Measurements from ENCODE around the gene SYNDIG1. TPM values are rescaled to one million over a fixed set of nuclear protein-coding genes. Genes with fewer than 3 reads are reported as not detected.
A peak's percentile ranks its signal among the peaks of the same experiment; 100 is the strongest.

Gene SYNDIG1
- total RNA-seq, 2 experiments from 2014 or later: not detected

GRCh38 chr20:24491041-24491756 lies 21.8 kb downstream of the SYNDIG1 start:
- DNase-seq: no peak
- Mint-ChIP-seq H3K4me1 (no peaks in the 10 kb centered on the region), H3K27me3 (no peaks in the 10 kb centered on the region), H3K36me3 (no peaks in the 10 kb centered on the region), H3K4me3 (no peak overlapping the region), H3K27ac (no peak overlapping the region), H3K9me3 (no peaks in the 10 kb centered on the region)

- peaks cover 2% of the 10 kb centered on the region for H3K4me1 Mint-ChIP-seq
Observed at GRCh38 chr20:24492031-24492607, 22.7 kb downstream of the SYNDIG1 start.

DNA sequence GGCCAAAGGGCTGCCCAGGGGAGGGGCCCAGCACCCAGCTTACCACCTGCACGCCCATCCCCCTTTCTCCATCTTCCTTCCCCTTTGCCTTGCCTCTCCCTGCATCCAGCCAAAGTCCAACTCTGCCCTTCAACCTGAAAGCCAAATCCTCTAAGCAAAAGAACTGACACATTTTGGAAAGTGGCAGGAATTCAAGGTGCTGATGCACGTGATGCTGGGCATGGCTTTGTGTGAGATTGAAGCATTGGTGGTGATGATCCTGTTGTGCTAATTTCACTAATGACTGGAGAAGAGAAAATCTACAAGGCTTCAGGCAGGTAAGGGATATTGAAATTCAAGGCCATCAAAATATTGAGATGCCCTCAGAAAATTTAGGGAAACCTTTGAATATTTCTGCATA lies 23.3 kb downstream of the SYNDIG1 start:
- no peak overlapping the region for H3K27ac Mint-ChIP-seq
- H3K9me3 Mint-ChIP-seq: no peaks in the 10 kb centered on the region
- no peak overlapping the region for H3K4me3 Mint-ChIP-seq
- no peaks in the 10 kb centered on the region for H3K27me3 Mint-ChIP-seq
- peaks cover 2% of the 10 kb centered on the region for H3K4me1 Mint-ChIP-seq
- DNase-seq: no peak
- H3K36me3 Mint-ChIP-seq: no peaks in the 10 kb centered on the region

More at GRCh38 chr20:24492031-24492607, 22.7 kb downstream of the SYNDIG1 start:
- no peaks in the 10 kb centered on the region for H3K36me3 Mint-ChIP-seq
- H3K4me3 Mint-ChIP-seq: no peak overlapping the region
- no peak overlapping the region for H3K27ac Mint-ChIP-seq
- H3K27me3 Mint-ChIP-seq: no peaks in the 10 kb centered on the region
- no peak for DNase-seq
- no peaks in the 10 kb centered on the region for H3K9me3 Mint-ChIP-seq

DNA sequence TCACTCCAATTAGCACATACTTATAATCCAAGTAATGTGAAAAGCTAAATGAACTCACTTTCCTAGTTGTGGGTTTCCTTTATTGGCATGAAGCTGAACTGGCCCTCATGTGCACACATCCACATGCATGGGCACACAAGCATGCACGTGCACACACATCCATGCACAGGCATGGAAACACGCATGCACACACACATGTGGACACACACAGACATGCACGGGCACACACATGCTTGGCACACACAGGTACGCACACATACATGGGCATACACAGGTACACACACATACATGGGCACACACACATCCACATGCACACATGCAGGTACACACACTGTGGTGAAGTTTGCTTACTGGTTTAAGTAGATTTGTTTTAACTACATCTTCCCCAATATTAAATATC lies 23.8 kb downstream of the SYNDIG1 start:
- Mint-ChIP-seq H3K27me3 (no peaks in the 10 kb centered on the region), H3K4me3 (no peak overlapping the region), H3K4me1 (peaks cover 2% of the 10 kb centered on the region), H3K9me3 (no peaks in the 10 kb centered on the region), H3K36me3 (no peaks in the 10 kb centered on the region), H3K27ac (no peak overlapping the region)
- DNase-seq: no peak

GRCh38 chr20:24493661-24494459 lies 24.4 kb downstream of the SYNDIG1 start:
- Mint-ChIP-seq H3K36me3 (no peaks in the 10 kb centered on the region), H3K4me3 (no peak overlapping the region), H3K27me3 (no peaks in the 10 kb centered on the region), H3K9me3 (no peaks in the 10 kb centered on the region), H3K4me1 (peaks cover 2% of the 10 kb centered on the region), H3K27ac (no peak overlapping the region)
- no peak for DNase-seq

DNA sequence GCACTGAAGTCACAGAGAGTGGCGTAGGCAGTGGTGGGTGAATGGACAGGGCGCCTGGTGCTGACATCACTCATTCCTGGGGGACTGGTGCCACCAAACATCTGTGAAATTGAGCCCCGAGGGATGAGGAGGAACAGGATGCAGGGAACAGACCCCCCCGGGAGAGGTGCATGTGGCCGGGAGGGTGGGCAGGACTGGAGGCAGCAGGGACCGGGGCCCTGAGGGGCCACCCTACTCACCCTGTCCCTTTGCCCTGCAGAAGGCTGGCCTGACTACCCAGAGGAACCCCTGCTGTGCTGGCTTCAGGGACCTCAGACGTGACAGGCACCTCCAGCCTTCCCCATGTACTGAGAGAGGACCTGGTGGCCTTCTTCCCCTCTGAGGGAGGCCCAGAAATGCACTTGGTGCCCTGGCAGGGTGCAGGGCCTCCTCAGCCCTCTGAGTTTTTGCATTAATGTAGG lies 25.1 kb downstream of the SYNDIG1 start:
- Mint-ChIP-seq H3K36me3 (no peaks in the 10 kb centered on the region), H3K27ac (no peak overlapping the region), H3K27me3 (no peaks in the 10 kb centered on the region), H3K4me1 (peaks cover 2% of the 10 kb centered on the region), H3K9me3 (no peaks in the 10 kb centered on the region), H3K4me3 (no peak overlapping the region)
- DNase-seq: no peak

DNA sequence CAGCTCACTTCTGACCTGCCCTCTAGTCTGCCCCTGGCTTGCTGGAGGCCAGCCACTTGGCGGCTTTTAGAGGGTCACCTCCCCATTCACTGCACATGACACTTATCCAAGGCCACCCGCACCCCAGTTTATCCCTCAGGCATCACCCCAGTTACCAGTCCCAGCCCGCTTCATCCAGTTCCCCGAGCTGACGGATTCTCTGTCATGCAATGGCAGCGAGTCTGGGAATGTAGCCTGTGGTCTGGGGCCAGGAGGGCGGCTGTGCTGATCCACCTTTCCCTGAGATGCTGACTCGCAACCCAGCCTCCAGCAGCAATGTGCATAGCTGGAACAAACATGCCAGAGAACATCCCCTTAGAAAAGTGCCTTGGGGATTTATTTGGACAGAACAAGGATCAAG lies 25.8 kb downstream of the SYNDIG1 start:
- no peak overlapping the region for H3K27ac Mint-ChIP-seq
- no peak for DNase-seq
- H3K36me3 Mint-ChIP-seq: no peaks in the 10 kb centered on the region
- H3K27me3 Mint-ChIP-seq: no peaks in the 10 kb centered on the region
- H3K4me1 Mint-ChIP-seq: peaks cover 2% of the 10 kb centered on the region
- no peak overlapping the region for H3K4me3 Mint-ChIP-seq
- no peaks in the 10 kb centered on the region for H3K9me3 Mint-ChIP-seq

- Mint-ChIP-seq H3K27ac (no peak overlapping the region), H3K27me3 (no peaks in the 10 kb centered on the region), H3K9me3 (no peaks in the 10 kb centered on the region), H3K4me3 (no peak overlapping the region), H3K4me1 (peaks cover 2% of the 10 kb centered on the region), H3K36me3 (no peaks in the 10 kb centered on the region)
- no peak for DNase-seq
Observed at GRCh38 chr20:24497851-24498250, 28.4 kb downstream of the SYNDIG1 start.

DNA sequence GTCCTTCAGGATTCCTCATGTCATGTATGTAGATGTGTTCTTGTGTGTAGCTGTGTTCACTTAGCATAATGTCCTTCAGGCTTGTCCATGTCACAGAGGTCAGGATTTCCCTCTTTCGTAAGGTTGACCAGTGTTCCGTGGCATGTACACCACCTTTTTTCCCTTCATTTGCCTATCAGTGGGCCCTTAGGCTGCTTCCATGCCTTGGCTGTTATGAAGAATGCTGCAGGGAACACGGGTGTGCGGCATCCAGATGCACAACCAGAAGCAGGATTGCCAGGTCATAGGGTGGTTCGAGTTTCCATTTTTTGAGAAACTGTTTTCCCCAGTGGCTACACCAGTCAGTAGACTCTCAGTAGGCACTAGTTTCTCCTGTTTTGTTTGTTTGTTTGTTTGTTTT lies 29.2 kb downstream of the SYNDIG1 start:
- Mint-ChIP-seq H3K36me3 (no peaks in the 10 kb centered on the region), H3K27ac (no peak overlapping the region), H3K4me1 (peaks cover 2% of the 10 kb centered on the region), H3K9me3 (no peaks in the 10 kb centered on the region), H3K4me3 (no peak overlapping the region), H3K27me3 (no peaks in the 10 kb centered on the region)
- no peak for DNase-seq

GRCh38 chr20:24499472-24499871 lies 30.0 kb downstream of the SYNDIG1 start:
- no peak for DNase-seq
- Mint-ChIP-seq H3K4me3 (no peak overlapping the region), H3K36me3 (no peaks in the 10 kb centered on the region), H3K4me1 (peaks cover 2% of the 10 kb centered on the region), H3K9me3 (no peaks in the 10 kb centered on the region), H3K27me3 (no peaks in the 10 kb centered on the region), H3K27ac (no peak overlapping the region)

DNA sequence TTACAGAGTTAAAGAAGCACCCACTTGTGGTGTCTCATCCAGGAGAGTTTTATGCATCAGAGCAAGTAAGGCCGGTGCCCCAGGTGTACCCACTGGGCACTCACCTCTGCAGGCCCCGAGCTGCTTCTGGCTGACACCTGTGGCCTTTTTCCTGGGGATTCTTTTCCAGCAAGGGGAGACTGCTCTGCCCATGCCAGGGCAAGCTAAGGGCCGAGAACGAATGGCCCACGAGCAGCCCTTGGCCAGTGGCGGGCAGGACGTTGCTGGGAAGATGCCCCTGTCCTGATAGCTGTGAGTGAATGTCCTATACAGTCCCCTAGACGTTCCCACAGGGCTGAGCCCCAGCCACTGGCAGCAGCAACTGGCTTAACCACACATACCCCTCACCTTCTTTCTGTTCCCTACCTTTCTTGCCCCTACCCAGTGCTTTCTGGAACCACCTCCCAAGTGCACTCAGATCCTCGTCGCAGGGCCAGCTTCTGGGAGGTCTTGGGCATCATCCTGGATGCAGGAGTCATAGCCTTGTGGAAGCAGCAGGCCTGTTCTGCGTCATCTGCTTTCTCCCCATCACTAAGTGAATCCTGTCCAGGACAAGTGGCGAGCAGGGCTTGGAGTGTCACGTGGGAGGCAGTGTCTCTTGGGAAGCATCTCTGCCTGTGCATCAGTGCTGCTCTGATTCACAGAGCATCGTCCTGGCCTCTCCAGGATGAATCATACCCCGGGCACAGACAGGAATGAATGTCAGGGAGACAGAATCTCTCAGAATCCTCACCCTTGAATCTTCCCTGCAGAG lies 32.5 kb downstream of the SYNDIG1 start:
- Mint-ChIP-seq H3K36me3 (no peaks in the 10 kb centered on the region), H3K9me3 (no peaks in the 10 kb centered on the region), H3K27me3 (peaks cover under 1% of the 10 kb centered on the region), H3K27ac (no peak overlapping the region), H3K4me1 (peaks cover 1% of the 10 kb centered on the region), H3K4me3 (no peak overlapping the region)
- no peak for DNase-seq

- no peaks in the 10 kb centered on the region for H3K36me3 Mint-ChIP-seq
- H3K27me3 Mint-ChIP-seq: peaks cover 5% of the 10 kb centered on the region
- H3K9me3 Mint-ChIP-seq: no peaks in the 10 kb centered on the region
- no peak for DNase-seq
- no peak overlapping the region for H3K4me3 Mint-ChIP-seq
- H3K4me1 Mint-ChIP-seq: no peaks in the 10 kb centered on the region
- no peak overlapping the region for H3K27ac Mint-ChIP-seq
Observed at GRCh38 chr20:24502661-24503060, 33.2 kb downstream of the SYNDIG1 start.

- no peak overlapping the region for H3K27ac Mint-ChIP-seq
- H3K4me1 Mint-ChIP-seq: no peaks in the 10 kb centered on the region
- no peak overlapping the region for H3K4me3 Mint-ChIP-seq
- H3K27me3 Mint-ChIP-seq: peaks cover 5% of the 10 kb centered on the region
- no peak for DNase-seq
- H3K36me3 Mint-ChIP-seq: no peaks in the 10 kb centered on the region
- H3K9me3 Mint-ChIP-seq: no peaks in the 10 kb centered on the region
Observed at GRCh38 chr20:24503352-24503931, 34.0 kb downstream of the SYNDIG1 start.

GRCh38 chr20:24504331-24505285 lies 35.2 kb downstream of the SYNDIG1 start:
- no peaks in the 10 kb centered on the region for H3K9me3 Mint-ChIP-seq
- no peak overlapping the region for H3K4me3 Mint-ChIP-seq
- peaks cover 5% of the 10 kb centered on the region for H3K27me3 Mint-ChIP-seq
- DNase-seq: no peak
- peak overlapping the region; percentile 36 for H3K27ac Mint-ChIP-seq
- H3K4me1 Mint-ChIP-seq: no peaks in the 10 kb centered on the region
- H3K36me3 Mint-ChIP-seq: no peaks in the 10 kb centered on the region

Data from activated naive CD8-positive, alpha-beta T cell treated with anti-CD3 and anti-CD28 coated beads for 36 hours (primary cell).